H9 (cell line): ENCODE results near the gene KRTDAP. TPM values are rescaled to one million over a fixed set of nuclear protein-coding genes. Genes with fewer than 3 reads are reported as not detected.
A peak's percentile ranks its signal among the peaks of the same experiment; 100 is the strongest.

Source experiments
- DNase-seq: peaks from one replicate; pipeline ENCODE4 v3.0.0-alpha.2; 2017
- H2AFZ ChIP-seq: one replicate; pipeline ENCODE4 v1.6.1; 2013; ENCODE audit warnings: mild to moderate bottlenecking, low read length, control low read depth, moderate library complexity
- H2AK5ac ChIP-seq: 2 replicates; pipeline ENCODE4 v1.6.1; 2013; ENCODE audit warnings: low read length, control low read depth, mixed read lengths; ENCODE audit not compliant: insufficient read length
- H2BK120ac ChIP-seq: one replicate; pipeline ENCODE4 v1.6.1; 2013; ENCODE audit warnings: low read depth, mild to moderate bottlenecking, low read length, control low read depth, inconsistent platforms; ENCODE audit not compliant: poor library complexity, severe bottlenecking
- H2BK12ac ChIP-seq: 2 replicates; pipeline ENCODE4 v1.6.1; 2013; ENCODE audit warnings: low read length, control low read depth, mixed read lengths, low read depth; ENCODE audit not compliant: insufficient read length
- H2BK15ac ChIP-seq: 2 replicates; pipeline ENCODE4 v1.6.1; 2013; ENCODE audit warnings: low read depth, low read length, control low read depth
- H2BK20ac ChIP-seq: one replicate; pipeline ENCODE4 v1.6.1; 2013; ENCODE audit warnings: low read depth, mild to moderate bottlenecking, low read length, control low read depth, inconsistent platforms; ENCODE audit not compliant: poor library complexity, severe bottlenecking
- H2BK5ac ChIP-seq: 2 replicates; pipeline ENCODE4 v1.6.1; 2013; ENCODE audit warnings: low read length, control low read depth, mixed read lengths; ENCODE audit not compliant: insufficient read length
- H3K14ac ChIP-seq: 2 replicates; pipeline ENCODE4 v1.6.1; 2013; ENCODE audit warnings: low read length, control low read depth; ENCODE audit not compliant: insufficient read depth
- H3K18ac ChIP-seq: 2 replicates; pipeline ENCODE4 v1.6.1; 2013; ENCODE audit warnings: low read depth, mild to moderate bottlenecking, mixed read lengths, low read length, control low read depth; ENCODE audit not compliant: insufficient read length
- H3K23ac ChIP-seq: 2 replicates; pipeline ENCODE4 v1.6.1; 2013; ENCODE audit warnings: low read length, control low read depth, mixed read lengths, low read depth; ENCODE audit not compliant: insufficient read length
- H3K23me2 ChIP-seq: 2 replicates; pipeline ENCODE4 v1.6.1; 2013; ENCODE audit warnings: low read depth, mild to moderate bottlenecking, mixed read lengths, low read length, control low read depth; ENCODE audit not compliant: insufficient read length, poor library complexity, severe bottlenecking
- H3K27ac ChIP-seq: 2 replicates; pipeline ENCODE4 v1.5.1; 2013; ENCODE audit warnings: low read length, control low read depth, mixed read lengths, low read depth; ENCODE audit not compliant: insufficient read length
- H3K27me3 ChIP-seq: 2 replicates; pipeline ENCODE4 v1.6.1; 2013; ENCODE audit warnings: low read length, control low read depth, inconsistent platforms; ENCODE audit not compliant: insufficient read depth
- H3K4ac ChIP-seq: 2 replicates; pipeline ENCODE4 v1.6.1; 2013; ENCODE audit warnings: low read depth, mild to moderate bottlenecking, control low read depth, inconsistent platforms, low read length, moderate library complexity
- H3K4me1 ChIP-seq: 2 replicates; pipeline ENCODE4 v1.6.1; 2013; ENCODE audit warnings: low read length, control low read depth, inconsistent platforms; ENCODE audit not compliant: insufficient read depth
- H3K4me2 ChIP-seq: 2 replicates; pipeline ENCODE4 v1.6.1; 2013; ENCODE audit warnings: low read length, control low read depth, mixed read lengths; ENCODE audit not compliant: insufficient read length, insufficient read depth
- H3K56ac ChIP-seq: 2 replicates; pipeline ENCODE4 v1.6.1; 2013; ENCODE audit warnings: low read depth, mild to moderate bottlenecking, mixed read lengths, low read length, control low read depth; ENCODE audit not compliant: insufficient read length
- H3K79me1 ChIP-seq: 2 replicates; pipeline ENCODE4 v1.6.1; 2013; ENCODE audit warnings: low read depth, mild to moderate bottlenecking, moderate library complexity, low read length, control low read depth, inconsistent platforms; ENCODE audit not compliant: insufficient read depth, poor library complexity, severe bottlenecking
- H3K79me2 ChIP-seq: 2 replicates; pipeline ENCODE4 v1.6.1; 2013; ENCODE audit warnings: low read length, control low read depth, inconsistent platforms; ENCODE audit not compliant: insufficient read depth
- H3K9ac ChIP-seq: 2 replicates; pipeline ENCODE4 v1.6.1; 2013; ENCODE audit warnings: low read length, control low read depth, mixed read lengths; ENCODE audit not compliant: insufficient read length; ENCODE audit errors: extremely low read depth
- H3K9me3 ChIP-seq: one replicate; pipeline ENCODE4 v1.6.1; 2013; ENCODE audit warnings: low read depth, low read length, inconsistent platforms; ENCODE audit not compliant: control insufficient read depth
- H3T11ph ChIP-seq: one replicate; pipeline ENCODE4 v1.6.1; 2013; ENCODE audit warnings: mild to moderate bottlenecking, low read length, control low read depth, inconsistent platforms
- H4K20me1 ChIP-seq: one replicate; pipeline ENCODE4 v1.6.1; 2013; ENCODE audit not compliant: control insufficient read depth, insufficient read length, insufficient read depth
- H4K5ac ChIP-seq: 2 replicates; pipeline ENCODE4 v1.6.1; 2013; ENCODE audit warnings: low read depth, mild to moderate bottlenecking, mixed read lengths, low read length, control low read depth; ENCODE audit not compliant: insufficient read length
- H4K8ac ChIP-seq: replicated peaks from 2 replicates; pipeline ENCODE4 v1.6.1; 2013; ENCODE audit warnings: low read length, control low read depth, mixed read lengths, low read depth; ENCODE audit not compliant: insufficient read length
- H4K91ac ChIP-seq: 2 replicates; pipeline ENCODE4 v1.6.1; 2013; ENCODE audit warnings: low read depth, mild to moderate bottlenecking, moderate library complexity, mixed read lengths, low read length, control low read depth; ENCODE audit not compliant: insufficient read length
- H3K27ac Mint-ChIP-seq, 3 experiments: 2 replicates in 2 of 3; 3 replicates in 1 of 3; pipeline ENCODE4 v1.8.0; 2020 to 2021; ENCODE audit warnings: mixed read lengths in 3 of 3, mild to moderate bottlenecking in 1 of 3, moderate library complexity in 1 of 3
- H3K27me3 Mint-ChIP-seq: 2 replicates; pipeline ENCODE4 v1.8.0; 2021; ENCODE audit warnings: low read depth, mild to moderate bottlenecking, moderate library complexity, mixed read lengths
- H3K36me3 Mint-ChIP-seq, 3 experiments: 2 replicates in 2 of 3; 3 replicates in 1 of 3; pipeline ENCODE4 v1.8.0; 2020 to 2021; ENCODE audit warnings: low read depth in 3 of 3, mixed read lengths in 3 of 3; ENCODE audit not compliant: insufficient read depth in 1 of 3
- H3K4me1 Mint-ChIP-seq, 2 experiments: 2 replicates each; pipeline ENCODE4 v1.8.0; 2020; ENCODE audit warnings: mixed read lengths in 2 of 2
- H3K4me3 Mint-ChIP-seq, 2 experiments: 2 replicates in 1 of 2; 3 replicates in 1 of 2; pipeline ENCODE4 v1.8.0; 2020 to 2021; ENCODE audit warnings: mild to moderate bottlenecking in 2 of 2, mixed read lengths in 2 of 2, moderate library complexity in 1 of 2
- H3K9me3 Mint-ChIP-seq, 2 experiments: 2 replicates in 1 of 2; 3 replicates in 1 of 2; pipeline ENCODE4 v1.8.0; 2020; ENCODE audit warnings: mild to moderate bottlenecking in 2 of 2, mixed read lengths in 2 of 2, moderate library complexity in 1 of 2
- CTCF ChIP-seq: fragments of 200-600 bp; sonication (generic); conservative IDR thresholded peaks from 3 replicates; pipeline ENCODE4 v1.8.0; 2021; ENCODE audit warnings: antibody characterized with exemption, mild to moderate bottlenecking
- WGBS: extraction: QIAGEN DNeasy Blood & Tissue Kit; methylation state at CpG from one replicate; pipeline ENCODE4 v1.1.7; 2013; ENCODE audit warnings: missing lambda C conversion rate, low lambda C conversion rate, mixed read lengths; ENCODE audit not compliant: insufficient read length; ENCODE audit errors: extremely low coverage; 5-methylcytosine and 5-hydroxymethylcytosine counted together
- total RNA-seq: library from RNA; stranded (reverse); gene quantifications from 2 replicates; pipeline ENCODE4 v1.2.1, GENCODE V29; 2021

Gene KRTDAP
- total RNA-seq, 1 experiment from 2014 or later = 0.87 TPM

GRCh38 chr19:35449359-35450043, 40.8 kb downstream of the KRTDAP start:
- Histone ChIP-seq H3K27me3 (no peaks in the 10 kb centered on the region), H3K4ac (no peak overlapping the region), H3K4me1 (no peaks in the 10 kb centered on the region), H2AFZ (no peak overlapping the region), H3K9me3 (no peaks in the 10 kb centered on the region), H4K8ac (no peak overlapping the region), H2BK15ac (no peak overlapping the region), H4K20me1 (peaks cover 2% of the 10 kb centered on the region), H3K23ac (no peak overlapping the region), H4K5ac (no peak overlapping the region), H4K91ac (no peak overlapping the region), H3K56ac (no peak overlapping the region), H2BK120ac (no peak overlapping the region), H3K79me1 (no peaks in the 10 kb centered on the region), H3K23me2 (no peaks in the 10 kb centered on the region), H3T11ph (no peak overlapping the region), H2AK5ac (no peak overlapping the region), H2BK12ac (no peak overlapping the region), H3K14ac (no peak overlapping the region), H3K79me2 (no peaks in the 10 kb centered on the region), H3K27ac (no peak overlapping the region), H3K18ac (no peak overlapping the region), H3K4me2 (no peak overlapping the region), H2BK20ac (no peak overlapping the region), H3K9ac (no peak overlapping the region), H2BK5ac (no peak overlapping the region)
- H3K4me3 Mint-ChIP-seq = no peak overlapping the region
- no peaks in the 10 kb centered on the region for H3K36me3 Mint-ChIP-seq
- no CpG with 5 or more reads among the region's 27 CpGs for WGBS
- H3K27ac Mint-ChIP-seq = peak overlapping the region in 1 of 3 experiments; percentile 16; a peak in 2 of 7 replicates
- H3K9me3 Mint-ChIP-seq = no peaks in the 10 kb centered on the region
- H3K4me1 Mint-ChIP-seq = peaks cover 22 to 24% of the 10 kb centered on the region in 2 experiments
- TF ChIP-seq CTCF = no peak
- DNase-seq = no peak
- H3K27me3 Mint-ChIP-seq = peaks cover 46% of the 10 kb centered on the region
